ENCODE data around the gene DCAF8.

- TF ChIP-seq CTCF (IDR thresholded peaks at IDR 0.05; ENCODE audit: extremely low read depth in 1 of 2, insufficient read depth in 1 of 2, low read depth in 1 of 2, low read length in 2 of 2) (no peak), POLR2AphosphoS5 (IDR thresholded peaks at IDR 0.05; ENCODE audit: insufficient read depth, low read depth, low read length) (no peak), MYC (IDR thresholded peaks at IDR 0.05; ENCODE audit: low read depth, low read length) (peak; percentile 30), POLR2A (IDR thresholded peaks at IDR 0.05; ENCODE audit: low read depth, low read length) (no peak)
These were observed 56.3 kb downstream of the DCAF8 start for GRCh38 chr1:160206036-160206389.

Measured in endothelial cell of umbilical vein (primary cell).